ENCODE measurements around the gene TST.
A peak's percentile ranks its signal among the peaks of the same experiment; 100 is the strongest.

TST gene

GRCh38 chr22:37019309-37020191, at the start of gene TST, which contains the start of gene MPST:
Gene TST (minus strand): TSS chr22:37019447. CDS start chr22:37018732, 715 bp downstream.
Gene MPST (plus strand): TSS chr22:37019742. CDS start chr22:37019837, 95 bp downstream.
- DNase-seq (ENCODE audit: low spot score), result peak; percentile 86

GRCh38 chr22:37068859-37069258, 49.6 kb upstream of the TST start:
- DNase-seq (ENCODE audit: low spot score), result no peak

GRCh38 chr22:37067428-37067827, 48.2 kb upstream of the TST start:
- no peak for DNase-seq (ENCODE audit: low spot score)

GRCh38 chr22:37065961-37066360, 46.7 kb upstream of the TST start:
- DNase-seq (ENCODE audit: low spot score), result no peak

- no peak for DNase-seq (ENCODE audit: low spot score)
Observed at GRCh38 chr22:37065180-37065579, 45.9 kb upstream of the TST start.

GRCh38 chr22:37064553-37064952, 45.3 kb upstream of the TST start:
- DNase-seq (ENCODE audit: low spot score), result no peak

- DNase-seq (ENCODE audit: low spot score), result no peak
Observed at GRCh38 chr22:37063431-37064420, 44.5 kb upstream of the TST start.

- DNase-seq (ENCODE audit: low spot score), result no peak
Observed at GRCh38 chr22:37062702-37063381, 43.6 kb upstream of the TST start.

- DNase-seq (ENCODE audit: low spot score), result no peak
Observed at GRCh38 chr22:37062376-37062675, 43.1 kb upstream of the TST start.

- no peak for DNase-seq (ENCODE audit: low spot score)
Observed at GRCh38 chr22:37061611-37062375, 42.5 kb upstream of the TST start.

GRCh38 chr22:37060801-37061610, 41.8 kb upstream of the TST start:
- no peak for DNase-seq (ENCODE audit: low spot score)

- DNase-seq (ENCODE audit: low spot score), result no peak
Observed at GRCh38 chr22:37059876-37060449, 40.7 kb upstream of the TST start.

- DNase-seq (ENCODE audit: low spot score), result no peak
Observed at GRCh38 chr22:37058917-37059701, 39.9 kb upstream of the TST start.

- DNase-seq (ENCODE audit: low spot score), result no peak
Observed at GRCh38 chr22:37057796-37058510, 38.7 kb upstream of the TST start.

- no peak for DNase-seq (ENCODE audit: low spot score)
Observed at GRCh38 chr22:37057226-37057625, 38.0 kb upstream of the TST start.

- DNase-seq (ENCODE audit: low spot score), result no peak
Observed at GRCh38 chr22:37056246-37056645, 37.0 kb upstream of the TST start.

- no peak for DNase-seq (ENCODE audit: low spot score)
Observed at GRCh38 chr22:37054600-37055365, 35.5 kb upstream of the TST start.

- DNase-seq (ENCODE audit: low spot score), result no peak
Observed at GRCh38 chr22:37054056-37054395, 34.8 kb upstream of the TST start.
